ENCODE data around the gene STOML1. TPM values are rescaled to one million over a fixed set of nuclear protein-coding genes. Genes with fewer than 3 reads are reported as not detected.

Gene STOML1
- total RNA-seq, 6 experiments from 2014 or later: 7.2 to 12.7 (median 8.3) TPM

GRCh38 chr15:73994413-73994883 is 2.4 kb upstream of the STOML1 start, which contains the start of gene PML:
TSS of gene PML (plus strand) at chr15:73994716. CDS start at chr15:73994813, 97 bp downstream.
- TF ChIP-seq CTCF (IDR thresholded peaks at IDR 0.05) (peak in 1 of 4 donors; percentile 5), POLR2A (IDR thresholded peaks at IDR 0.05) (peak; percentile 79)
- H3K36me3 ChIP-seq: peaks cover 0 to 13% (median 6%) of the 10 kb centered on the region in 4 donors
- 0% methylated on average over 17 of the region's 27 CpGs for WGBS (ENCODE audit: insufficient coverage, low coverage, low lambda C conversion rate, missing lambda C conversion rate)
- ATAC-seq: peak; percentile 88 to 92 (median 90)
- DNase-seq: peak; percentile 97 to 98 (median 98)
- H3K4me3 ChIP-seq: peak within 1 kb of the TSS; percentile 64 to 79 (median 71)
- H3K4me1 ChIP-seq: peaks cover 0 to 28% (median 7%) of the 10 kb centered on the region in 4 donors
- no peaks in the 10 kb centered on the region for H3K27me3 ChIP-seq
- intact Hi-C loops (cut with DNase I): no loop called here
- no peaks in the 10 kb centered on the region for H3K9me3 ChIP-seq
- peak within 1 kb of the TSS; percentile 76 to 83 (median 81) for H3K27ac ChIP-seq

GRCh38 chr15:73993211-73993994 is 1.3 kb upstream of the STOML1 start:
- Histone ChIP-seq H3K4me3 (no peak overlapping the region), H3K4me1 (peaks cover 0 to 28% (median 7%) of the 10 kb centered on the region in 4 donors), H3K27me3 (no peaks in the 10 kb centered on the region), H3K9me3 (no peaks in the 10 kb centered on the region), H3K27ac (no peak overlapping the region), H3K36me3 (peaks cover 0 to 4% (median 2%) of the 10 kb centered on the region in 4 donors)
- intact Hi-C loops (cut with DNase I): no loop called here
- peak in 1 of 3 donors; percentile 12 for DNase-seq
- WGBS (ENCODE audit: insufficient coverage, low coverage, low lambda C conversion rate, missing lambda C conversion rate): 100% methylated on average over 2 of the region's 10 CpGs
- TF ChIP-seq POLR2A (IDR thresholded peaks at IDR 0.05) (no peak), CTCF (IDR thresholded peaks at IDR 0.05) (no peak)
- no peak for ATAC-seq

GRCh38 chr15:73992594-73992898 is 451 bp upstream of the STOML1 start:
- DNase-seq: no peak
- peaks cover 0 to 28% (median 7%) of the 10 kb centered on the region in 4 donors for H3K4me1 ChIP-seq
- H3K27me3 ChIP-seq: no peaks in the 10 kb centered on the region
- 77% methylated on average over 5 of the region's 5 CpGs for WGBS (ENCODE audit: insufficient coverage, low coverage, low lambda C conversion rate, missing lambda C conversion rate)
- H3K27ac ChIP-seq: peak overlapping the region in 1 of 3 donors; percentile 19
- no peaks in the 10 kb centered on the region for H3K9me3 ChIP-seq
- no peaks in the 10 kb centered on the region for H3K36me3 ChIP-seq
- TF ChIP-seq CTCF (IDR thresholded peaks at IDR 0.05) (no peak), POLR2A (IDR thresholded peaks at IDR 0.05) (no peak)
- H3K4me3 ChIP-seq: peak overlapping the region; percentile 18 to 92 (median 85)
- intact Hi-C loops (cut with DNase I): no loop called here
- ATAC-seq: no peak

- ATAC-seq (peak in 2 of 4 donors; percentile 2 to 5), DNase-seq (peak in 2 of 3 donors; percentile 52 to 62)
- no peaks in the 10 kb centered on the region for H3K27me3 ChIP-seq
- intact Hi-C loops (cut with DNase I): no loop called here
- H3K9me3 ChIP-seq: no peaks in the 10 kb centered on the region
- peak overlapping the region; percentile 54 to 84 (median 65) for H3K27ac ChIP-seq
- WGBS (ENCODE audit: insufficient coverage, low coverage, low lambda C conversion rate, missing lambda C conversion rate): 42% methylated on average over 4 of the region's 5 CpGs
- H3K36me3 ChIP-seq: no peaks in the 10 kb centered on the region
- H3K4me3 ChIP-seq: peak overlapping the region; percentile 85 to 92 (median 92)
- peaks cover 0 to 22% (median 5%) of the 10 kb centered on the region in 4 donors for H3K4me1 ChIP-seq
- TF ChIP-seq CTCF (IDR thresholded peaks at IDR 0.05) (no peak), POLR2A (IDR thresholded peaks at IDR 0.05) (no peak)
These were observed 835 bp downstream of the STOML1 start for GRCh38 chr15:73991260-73991659.
